Adrenal gland (tissue), 12 donors: ENCODE measurements around the gene FADS2. TPM values are rescaled to one million over a fixed set of nuclear protein-coding genes. Genes with fewer than 3 reads are reported as not detected.

Experiments
- DNase-seq, 7 donors: peaks; one replicate each; pipeline ENCODE4 v3.0.0-alpha.2; 2019 to 2020
- H3K27ac ChIP-seq, 5 donors: fragments of 200-600 bp; sonication (generic) in 4 of 5; 1 replicate in 3 of 5; 2 replicates in 2 of 5; pipeline versions ENCODE4 v1.5.1 to v1.8.0; 2016 to 2020; ENCODE audit warnings: mild to moderate bottlenecking in 1 of 5
- H3K27me3 ChIP-seq: fragments of 200-600 bp; 2 replicates; pipeline ENCODE4 v1.8.0; 2021
- H3K36me3 ChIP-seq, 2 donors: fragments of 200-600 bp; replicated peaks in 1 of 2; 1 replicate in 1 of 2; 2 replicates in 1 of 2; pipeline versions ENCODE4 v1.5.1 to v1.8.0; 2018 to 2022
- H3K4me1 ChIP-seq, 2 donors: fragments of 200-600 bp; replicated peaks in 1 of 2; 1 replicate in 1 of 2; 2 replicates in 1 of 2; pipeline versions ENCODE4 v1.5.1 to v1.8.0; 2018 to 2021
- H3K4me3 ChIP-seq, 4 donors: fragments of 200-600 bp; sonication (generic) in 3 of 4; one replicate each; pipeline ENCODE4 v1.5.1; 2016 to 2018
- H3K9me3 ChIP-seq, 3 donors: fragments of 200-600 bp; sonication (generic) in 1 of 3; replicated peaks in 1 of 3; 1 replicate in 2 of 3; 2 replicates in 1 of 3; pipeline versions ENCODE4 v1.5.1 to v1.8.0; 2016 to 2021
- CTCF ChIP-seq, 6 experiments: fragments of 450-650 bp in 4 of 6; fragments of 200-600 bp in 2 of 6; sonication (generic) in 1 of 6; IDR thresholded peaks; 1 replicate in 5 of 6; 2 replicates in 1 of 6; pipeline versions ENCODE4 v1.5.1 to v1.8.0; 2016 to 2021; ENCODE audit warnings: antibody characterized with exemption in 6 of 6, mild to moderate bottlenecking in 2 of 6, moderate library complexity in 1 of 6
- POLR2A ChIP-seq, 2 donors: fragments of 450-650 bp; IDR thresholded peaks; one replicate each; pipeline ENCODE4 v1.6.1; 2017; ENCODE audit warnings: antibody characterized with exemption in 2 of 2, mild to moderate bottlenecking in 2 of 2, moderate library complexity in 1 of 2
- WGBS, 4 donors: extraction: QIAGEN DNeasy Blood & Tissue Kit in 2 of 4; methylation state at CpG; one replicate each; pipeline versions ENCODE4 v1.1.5 to v1.1.7; 2013 to 2017; 5-methylcytosine and 5-hydroxymethylcytosine counted together
- intact Hi-C, 2 donors: fragments of 100-400 bp; cut with DNase I; formaldehyde crosslinking; loops; one replicate each; pipeline versions ENCODE4 v1.14.1 to v1.15.0; 2022 to 2023
- polyA plus RNA-seq, 3 donors: library from polyadenylated mRNA; stranded (reverse); fragments of 200-250 nt in 2 of 3; fragments of 350-450 nt in 1 of 3; fragmentation: Illumina TruSeq in 1 of 3; extraction: RNeasy Lipid Tissue Mini Kit (QIAGEN cat#74804) in 1 of 3; gene quantifications; one replicate each; pipeline ENCODE4 v1.2.3, GENCODE V29; 2013 to 2014
- total RNA-seq, 9 donors: library from RNA; depleted of rRNA in 4 of 9; stranded (reverse); fragments of >200 nt in 4 of 9; fragments of 120-200 nt in 1 of 9; fragmentation: NEBNext Ultra II Directional in 1 of 9; extraction: Animal tissue kit (Norgen Biotek cat#: 25700) in 1 of 9; gene quantifications; one replicate each; pipeline versions ENCODE4 v1.1.0 to v1.2.4, GENCODE V29; 2013 to 2023
- donor health status: healthy with polysubstance abuse.
- donor health status: Bipolar disorder and iron deficiency.
- donor health status: DM: yes; HTN: yes; CAD: no.
- donor health status: DM: no; HTN: no; CAD: no.
- donor health status: DM: no; HTN: no; CAD: no.
- donor health status: DM: yes; HTN: yes; CAD: no.

FADS2 gene
- total and polyA plus RNA-seq, 12 donors = 134 to 1,327 (median 488) TPM

GRCh38 chr11:61846362-61847020, 18.4 kb downstream of the FADS2 start:
- DNase-seq = no peak
- 73 to 86% (median 77%) methylated on average over 10 of the region's 10 CpGs for WGBS, 4 donors
- H3K4me1 ChIP-seq = peaks cover 13 to 26% of the 10 kb centered on the region in 2 donors
- TF ChIP-seq CTCF (IDR thresholded peaks at IDR 0.05) (no peak), POLR2A (IDR thresholded peaks at IDR 0.05) (no peak)
- H3K4me3 ChIP-seq = no peak overlapping the region
- H3K27ac ChIP-seq = peak overlapping the region in 2 of 5 donors; percentile 6 to 30
- H3K36me3 ChIP-seq = peaks cover 0 to 82% of the 10 kb centered on the region in 2 donors
- no peaks in the 10 kb centered on the region for H3K27me3 ChIP-seq
- intact Hi-C loops = no loop called here
- H3K9me3 ChIP-seq = no peaks in the 10 kb centered on the region

GRCh38 chr11:61847914-61848581, 19.9 kb downstream of the FADS2 start:
- H3K36me3 ChIP-seq = peaks cover 0 to 72% of the 10 kb centered on the region in 2 donors
- TF ChIP-seq POLR2A (IDR thresholded peaks at IDR 0.05) (no peak), CTCF (IDR thresholded peaks at IDR 0.05) (no peak)
- H3K27me3 ChIP-seq = no peaks in the 10 kb centered on the region
- H3K4me3 ChIP-seq = no peak overlapping the region
- intact Hi-C loops = no loop called here
- H3K27ac ChIP-seq = peak overlapping the region in 3 of 5 donors; percentile 59 to 62 (median 61)
- H3K9me3 ChIP-seq = no peaks in the 10 kb centered on the region
- DNase-seq = no peak
- peaks cover 4 to 26% of the 10 kb centered on the region in 2 donors for H3K4me1 ChIP-seq
- 89 to 97% (median 94%) methylated on average over 14 to 18 of the region's 18 CpGs for WGBS, 4 donors

- peak in 6 of 7 donors; percentile 61 to 82 (median 74) for DNase-seq
- peak overlapping the region in 3 of 5 donors; percentile 59 to 62 (median 61) for H3K27ac ChIP-seq
- intact Hi-C loops = no loop called here
- H3K9me3 ChIP-seq = no peaks in the 10 kb centered on the region
- H3K27me3 ChIP-seq = no peaks in the 10 kb centered on the region
- H3K4me3 ChIP-seq = no peak overlapping the region
- WGBS, 4 donors = 43 to 67% (median 56%) methylated on average over 9 of the region's 9 CpGs
- no peak for TF ChIP-seq POLR2A (IDR thresholded peaks at IDR 0.05)
- TF ChIP-seq CTCF (IDR thresholded peaks at IDR 0.05) = no peak
- peaks cover 4 to 30% of the 10 kb centered on the region in 2 donors for H3K4me1 ChIP-seq
- peaks cover 0 to 70% of the 10 kb centered on the region in 2 donors for H3K36me3 ChIP-seq
Observed at GRCh38 chr11:61848631-61849030, 20.5 kb downstream of the FADS2 start.

GRCh38 chr11:61850687-61851086, 22.6 kb downstream of the FADS2 start:
- no peaks in the 10 kb centered on the region for H3K27me3 ChIP-seq
- H3K36me3 ChIP-seq = peaks cover 0 to 67% of the 10 kb centered on the region in 2 donors
- H3K4me1 ChIP-seq = peaks cover 4 to 44% of the 10 kb centered on the region in 2 donors
- H3K4me3 ChIP-seq = no peak overlapping the region
- peak overlapping the region in 2 of 5 donors; percentile 54 to 68 for H3K27ac ChIP-seq
- no peak for DNase-seq
- intact Hi-C loops = no loop called here
- WGBS, 4 donors = 75 to 95% (median 83%) methylated on average over 7 of the region's 7 CpGs
- TF ChIP-seq POLR2A (IDR thresholded peaks at IDR 0.05) (no peak), CTCF (IDR thresholded peaks at IDR 0.05) (no peak)
- no peaks in the 10 kb centered on the region for H3K9me3 ChIP-seq
